GM21526 (cell line): ENCODE data around the gene PANK1.
"Not testable (repeated sequence)": the region's sequence is repeated elsewhere in the genome, so short reads cannot be mapped to it uniquely, and the experiment has no call there.

Experiments
- ATAC-seq: cut with Tn5 transposase; IDR thresholded peaks from one replicate; pipeline ENCODE4 v1.9.1; 2021; ENCODE audit warnings: moderate library complexity; ENCODE audit not compliant: unreplicated experiment, low FRiP score

PANK1 gene

DNA sequence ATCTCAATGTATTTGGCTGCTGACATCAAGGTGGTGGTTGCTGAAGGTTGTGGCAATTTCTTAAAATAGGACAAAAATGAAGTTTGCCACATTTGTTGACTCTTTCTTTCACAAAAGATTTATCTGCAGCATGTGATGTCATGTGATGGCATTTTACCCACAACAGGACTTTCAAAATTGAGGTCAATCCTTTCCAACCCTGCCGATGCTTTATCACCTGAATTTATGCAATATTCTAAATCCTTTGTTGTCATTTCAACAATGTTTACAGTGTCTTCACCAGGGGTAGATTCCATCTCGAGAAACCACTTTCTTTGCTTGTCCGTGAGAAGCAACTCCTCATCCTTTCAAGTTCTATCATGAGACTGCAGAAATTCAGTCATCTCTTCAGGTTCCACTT lies 69.0 kb downstream of the PANK1 start:
- no peak for ATAC-seq

DNA sequence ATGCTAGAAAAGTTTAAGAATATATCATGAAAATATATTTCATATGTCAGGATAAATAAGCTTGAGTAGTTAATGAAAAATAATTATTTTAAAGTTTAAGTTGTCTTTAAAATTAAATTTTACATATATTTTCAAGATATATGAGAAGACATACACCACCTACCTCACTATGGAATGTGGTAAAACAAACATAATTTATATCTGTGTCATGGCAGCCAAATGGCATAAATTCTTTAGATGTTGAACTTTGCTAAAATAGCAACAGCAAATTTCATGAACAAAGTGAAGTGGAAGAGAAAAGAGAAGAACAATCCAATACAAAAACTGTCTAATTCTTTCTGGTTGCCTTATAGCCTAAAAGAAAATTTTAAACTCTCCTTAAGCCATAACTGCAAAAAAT lies 70.0 kb downstream of the PANK1 start:
- ATAC-seq, result no peak

DNA sequence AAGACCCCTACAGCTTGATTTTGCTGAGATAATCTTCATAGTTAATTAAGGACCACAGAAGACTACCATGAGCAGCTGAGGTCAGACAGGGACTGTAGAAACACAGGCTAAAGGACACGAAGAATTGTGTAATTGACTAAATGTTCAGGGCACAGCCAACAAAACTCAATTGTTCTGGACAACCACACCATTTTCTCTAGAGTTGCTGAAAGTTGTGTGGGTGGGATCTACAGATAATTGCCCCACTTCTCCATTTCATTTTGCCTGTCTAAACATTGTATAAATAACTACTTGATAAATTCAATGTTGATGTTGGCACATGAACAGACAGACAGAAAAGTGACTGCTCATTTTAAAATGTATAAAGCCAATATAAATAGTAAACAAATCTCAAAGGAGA lies 70.7 kb downstream of the PANK1 start:
- ATAC-seq, result no peak

DNA sequence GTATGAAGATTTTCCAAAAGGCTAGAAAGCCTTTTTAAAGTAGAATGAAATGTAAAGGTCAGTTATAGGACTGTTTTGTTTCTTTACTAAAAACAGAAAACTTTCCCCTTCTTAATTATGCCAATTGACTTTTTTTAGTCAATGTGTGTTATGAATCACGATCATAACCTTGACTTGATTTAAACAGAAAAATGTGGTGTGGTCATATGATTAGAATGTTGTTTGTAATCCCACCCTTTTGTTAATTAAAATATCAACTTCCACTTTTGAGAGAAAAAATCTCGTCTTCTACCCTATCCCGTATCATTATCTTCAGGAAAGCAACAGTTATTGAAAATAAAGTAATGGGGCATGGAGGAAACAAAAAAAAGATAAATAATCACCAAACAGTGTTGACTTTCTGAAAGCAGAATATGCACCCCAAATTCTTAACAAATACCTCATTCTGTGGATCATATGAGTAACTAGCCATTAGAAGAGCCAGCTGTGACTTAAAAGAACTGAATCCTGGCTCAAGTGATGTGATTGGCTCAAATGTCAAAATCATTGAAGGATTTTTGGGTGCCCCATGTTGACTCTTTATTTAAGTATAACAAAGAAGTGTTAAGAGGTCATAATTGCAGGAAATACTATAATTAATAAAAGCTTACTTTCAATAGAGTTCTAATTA lies 77.3 kb downstream of the PANK1 start:
- ATAC-seq, result no peak

DNA sequence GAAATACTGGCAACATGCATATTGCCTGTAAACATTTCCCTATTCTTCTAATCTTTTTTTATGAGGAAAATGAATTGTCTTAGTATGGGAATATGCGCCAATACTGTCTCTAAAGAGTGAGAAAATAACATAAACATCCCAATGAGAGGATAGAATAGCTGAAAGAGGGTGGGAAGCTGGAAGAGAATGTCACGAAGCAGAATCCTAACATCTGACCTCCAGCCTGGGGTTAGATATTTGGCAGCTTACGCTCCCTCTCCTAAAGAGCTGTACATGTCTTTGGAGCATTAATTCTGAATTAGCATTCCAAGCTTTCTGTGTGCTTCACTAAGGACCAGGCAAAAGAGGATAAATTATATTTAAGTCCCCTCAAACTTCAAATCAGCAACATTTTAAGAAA lies 78.0 kb downstream of the PANK1 start:
- no peak for ATAC-seq

DNA sequence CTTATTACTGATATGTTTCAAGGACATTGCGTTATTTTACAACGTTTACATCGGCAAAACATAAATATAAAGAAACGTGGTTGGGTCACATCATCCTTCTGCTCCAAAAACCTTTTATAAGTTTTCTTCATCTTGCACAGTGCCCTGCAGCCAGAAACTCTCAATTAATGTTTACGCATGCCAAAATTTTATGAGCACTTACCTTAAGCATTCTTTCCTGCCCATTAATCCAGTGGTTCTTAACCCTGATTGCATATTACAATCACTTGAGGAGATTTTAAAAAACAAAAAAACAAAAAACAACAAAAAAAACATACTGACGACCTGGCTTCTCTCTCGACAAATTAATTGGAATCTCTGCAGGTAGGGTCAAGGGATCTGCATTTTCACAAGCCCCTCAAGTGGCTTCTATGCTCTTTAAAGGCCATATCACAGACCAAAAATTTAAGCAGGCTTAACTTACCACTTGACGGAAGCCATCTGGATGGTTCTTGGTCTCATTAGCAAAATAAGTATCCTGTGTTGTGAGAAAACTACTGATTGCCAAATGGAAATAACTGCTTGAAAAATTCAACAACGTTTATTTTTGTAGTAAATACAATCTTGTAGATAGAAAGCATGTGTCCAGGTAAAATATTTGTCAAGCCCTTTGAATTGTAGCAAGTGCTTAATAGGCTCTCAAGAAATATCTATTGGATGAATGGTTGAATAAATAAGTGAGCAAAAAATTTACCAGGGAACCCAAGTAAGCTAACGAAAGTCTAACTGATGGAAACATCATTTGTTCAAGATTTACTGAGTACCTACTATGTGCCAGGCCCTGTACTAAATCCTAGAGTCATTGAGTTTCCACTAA lies 78.7 kb downstream of the PANK1 start:
- no peak for ATAC-seq

DNA sequence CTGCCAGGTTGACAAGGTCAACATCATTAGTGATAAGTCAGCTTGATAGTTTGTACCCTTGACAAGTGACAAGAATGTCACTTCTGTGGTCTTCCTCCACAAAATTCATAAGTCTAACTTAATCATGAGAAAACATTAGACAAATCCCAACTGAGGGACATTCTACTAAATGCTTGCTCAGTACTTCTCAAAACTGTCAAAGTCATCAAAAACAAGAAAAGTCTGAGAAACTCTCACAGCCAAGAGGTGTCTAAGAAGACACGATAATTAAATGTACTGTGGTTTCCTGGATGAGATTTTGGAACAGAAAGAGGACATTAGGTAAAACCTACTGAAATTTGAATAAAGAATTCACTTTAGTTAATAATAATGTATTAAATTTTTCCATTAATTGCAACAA lies 79.9 kb downstream of the PANK1 start:
- no peak for ATAC-seq

DNA sequence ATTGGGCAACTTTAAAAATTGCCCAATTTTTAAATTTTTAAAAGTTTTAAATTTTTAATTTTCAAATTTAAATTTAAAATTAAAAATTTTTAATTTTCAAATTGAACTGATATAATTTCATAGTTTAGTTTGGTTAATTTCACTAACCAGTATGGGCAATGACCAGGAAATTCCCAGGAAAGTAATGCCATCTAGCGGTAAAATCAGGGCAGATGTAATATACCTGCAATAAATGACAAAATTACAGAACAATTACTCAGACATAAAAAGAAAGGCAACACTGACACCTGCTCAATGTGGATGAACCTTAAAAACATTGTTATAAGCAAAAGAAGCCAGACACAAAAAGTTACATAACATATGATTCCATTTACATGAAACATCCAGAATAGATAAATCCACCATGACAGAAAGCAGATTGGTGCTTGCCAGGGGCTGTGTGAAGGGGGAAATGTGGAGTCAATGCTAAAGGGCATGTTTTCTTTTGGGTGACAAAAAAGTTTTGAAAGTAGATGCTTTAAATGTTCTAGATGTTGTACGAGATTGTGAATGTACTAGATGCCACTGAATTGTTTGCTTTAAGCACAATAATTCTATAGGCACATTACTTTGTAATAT lies 81.1 kb downstream of the PANK1 start:
- no peak for ATAC-seq

DNA sequence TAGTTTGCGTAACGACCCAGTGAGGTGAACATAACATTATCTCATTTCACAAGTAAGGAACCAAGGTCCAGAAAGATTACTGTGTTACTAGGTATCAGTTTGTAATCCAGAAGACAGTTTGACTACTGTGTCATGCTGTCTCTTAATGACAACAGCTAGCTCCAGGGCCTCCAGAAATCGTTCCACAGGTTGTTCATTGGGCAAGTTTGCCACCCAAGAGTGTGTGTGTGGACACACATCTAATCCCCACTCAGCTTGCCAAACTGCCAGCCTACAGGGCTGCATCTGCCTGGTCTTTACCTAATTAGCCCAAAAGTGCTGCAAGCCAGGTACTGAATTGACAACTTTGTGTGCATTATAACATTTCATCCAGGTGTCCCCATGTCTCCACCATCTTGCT lies 81.7 kb downstream of the PANK1 start:
- ATAC-seq, result no peak

DNA sequence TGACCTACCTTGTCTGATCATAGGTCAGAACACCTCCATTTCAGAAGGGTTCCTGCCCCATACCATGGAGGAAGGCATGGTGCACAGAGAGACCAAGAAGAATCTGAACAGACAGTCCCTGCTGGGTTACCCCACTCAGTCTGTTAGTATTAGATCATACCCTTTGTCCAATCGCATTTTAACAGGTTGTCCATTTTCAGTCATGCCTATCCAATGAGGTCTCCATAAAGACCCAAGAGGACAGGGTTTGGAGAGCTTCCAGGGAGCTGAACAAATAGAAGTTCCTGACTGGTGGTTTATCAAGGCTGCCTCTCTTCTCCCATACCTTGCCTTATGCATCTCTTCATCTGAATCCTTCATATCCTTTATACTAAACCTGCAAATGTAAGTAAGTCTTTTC lies 88.4 kb downstream of the PANK1 start:
- no peak for ATAC-seq

DNA sequence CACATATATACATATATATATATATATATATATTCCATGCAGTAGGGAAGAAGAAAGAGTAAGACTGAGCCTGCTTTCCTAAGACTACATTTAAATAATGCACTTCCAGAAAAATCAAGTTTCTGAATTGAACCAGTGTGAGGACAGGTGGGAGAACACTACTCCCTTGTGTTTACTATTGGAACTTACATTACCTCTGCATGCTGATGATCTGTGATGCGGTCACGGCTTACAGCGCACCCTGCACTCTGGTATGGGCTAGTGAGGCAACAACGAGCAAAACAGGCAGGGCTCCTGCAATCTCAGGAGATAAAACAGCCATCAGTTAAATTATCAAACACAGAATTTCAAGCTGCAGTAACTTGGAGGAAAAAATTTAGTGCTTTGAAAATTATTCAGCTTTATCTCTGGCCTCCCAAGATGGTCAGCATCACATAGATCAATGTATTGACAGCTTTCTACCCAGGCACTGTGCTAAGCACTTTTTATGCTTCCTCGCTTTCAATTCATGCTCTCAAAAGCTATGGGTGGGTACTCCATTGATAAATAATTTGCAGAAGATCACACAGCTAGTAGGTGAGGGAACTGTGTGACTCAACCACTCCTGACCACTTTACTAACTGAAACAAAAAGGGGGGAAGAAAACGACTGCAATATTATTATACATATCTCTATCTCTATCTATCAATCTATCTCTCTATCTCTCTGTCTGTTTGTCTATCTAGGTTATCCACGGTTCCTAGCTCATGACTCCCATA lies 89.2 kb downstream of the PANK1 start:
- ATAC-seq, result no peak

DNA sequence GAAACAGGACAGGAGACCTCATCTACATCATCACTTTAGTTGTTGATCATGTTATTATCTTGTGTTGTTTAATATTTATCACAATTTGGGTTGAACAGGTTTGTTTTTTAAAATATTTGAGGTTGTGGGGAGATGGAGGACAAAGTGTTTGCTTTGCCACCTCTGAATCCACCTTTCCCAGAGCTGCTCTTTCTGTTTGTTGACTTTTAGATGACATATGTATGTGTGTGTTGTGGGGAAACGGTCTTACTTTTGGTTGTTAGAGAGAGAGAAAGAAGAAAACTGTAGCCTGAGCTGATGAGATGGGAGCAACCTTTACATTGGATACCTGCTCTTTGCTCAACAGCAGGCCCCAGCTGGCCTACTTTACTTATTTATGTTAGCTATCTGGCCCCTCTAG lies 90.6 kb downstream of the PANK1 start:
- no peak for ATAC-seq

DNA sequence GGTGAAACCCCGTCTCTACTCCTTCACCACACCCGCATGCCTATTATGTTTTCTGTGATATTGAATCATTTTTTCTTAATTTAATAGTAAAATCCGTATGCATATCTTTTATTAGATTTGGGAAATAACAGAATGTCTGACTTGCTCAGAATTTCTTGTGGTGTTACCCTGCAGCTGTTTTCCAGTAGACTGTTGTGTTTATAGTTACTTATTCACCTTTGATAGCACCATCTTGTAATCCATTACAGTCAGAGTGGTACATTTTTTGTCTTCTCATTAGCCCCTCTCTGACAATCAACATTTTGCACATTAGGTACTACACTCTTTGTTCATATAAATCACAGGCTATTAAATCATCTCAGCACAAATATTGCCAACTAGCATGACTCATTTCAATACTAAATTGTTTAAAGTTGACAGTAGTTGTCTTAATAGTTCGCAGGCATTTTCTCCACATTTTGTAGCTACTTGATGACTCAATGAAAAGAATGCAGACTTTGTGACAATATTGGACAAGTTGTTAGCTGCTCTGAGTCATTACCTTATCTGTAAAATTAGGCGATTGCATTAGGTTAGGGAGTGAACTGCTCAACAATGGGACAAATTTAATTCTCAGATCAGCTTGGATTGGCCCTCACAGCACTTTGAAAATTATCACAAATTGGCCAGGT lies 91.8 kb downstream of the PANK1 start:
- ATAC-seq, result no peak

DNA sequence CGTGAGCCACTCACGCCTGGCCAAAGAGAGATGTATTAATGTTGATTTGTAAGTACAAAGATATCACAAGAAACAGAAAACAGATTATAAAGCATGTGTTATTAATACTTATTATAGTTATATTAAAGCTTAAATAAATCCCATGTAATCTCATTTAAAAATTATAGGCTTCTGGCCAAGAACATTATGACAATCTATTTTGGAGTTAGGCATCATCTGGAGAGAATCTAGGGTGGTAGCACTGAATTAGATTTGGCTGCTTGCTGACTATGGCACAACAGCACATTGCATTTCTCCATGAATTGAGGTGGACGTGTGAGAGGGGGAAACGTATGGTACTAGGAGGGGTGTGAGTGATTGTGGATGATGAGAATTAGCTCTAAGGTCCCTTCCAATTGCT lies 92.8 kb downstream of the PANK1 start:
- no peak for ATAC-seq

DNA sequence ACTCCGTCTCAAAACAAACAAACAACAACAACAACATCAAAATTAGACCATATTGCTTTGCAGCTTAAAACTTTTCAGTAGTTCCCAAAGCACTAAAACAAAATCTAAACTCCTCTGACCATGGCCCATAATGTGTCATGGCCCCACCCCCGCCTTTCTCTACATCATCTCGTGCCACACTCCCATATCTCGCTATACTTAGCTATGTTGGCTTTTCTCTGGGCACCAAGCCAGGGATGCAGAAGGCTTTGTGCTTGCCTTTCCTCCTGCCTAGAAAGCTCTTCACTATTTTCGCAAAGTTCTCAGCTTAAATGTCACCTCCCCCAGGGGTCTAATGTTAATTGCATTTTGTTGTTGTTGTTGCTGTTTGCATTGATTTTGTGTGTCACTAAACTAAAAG lies 94.5 kb downstream of the PANK1 start:
- no peak for ATAC-seq

DNA sequence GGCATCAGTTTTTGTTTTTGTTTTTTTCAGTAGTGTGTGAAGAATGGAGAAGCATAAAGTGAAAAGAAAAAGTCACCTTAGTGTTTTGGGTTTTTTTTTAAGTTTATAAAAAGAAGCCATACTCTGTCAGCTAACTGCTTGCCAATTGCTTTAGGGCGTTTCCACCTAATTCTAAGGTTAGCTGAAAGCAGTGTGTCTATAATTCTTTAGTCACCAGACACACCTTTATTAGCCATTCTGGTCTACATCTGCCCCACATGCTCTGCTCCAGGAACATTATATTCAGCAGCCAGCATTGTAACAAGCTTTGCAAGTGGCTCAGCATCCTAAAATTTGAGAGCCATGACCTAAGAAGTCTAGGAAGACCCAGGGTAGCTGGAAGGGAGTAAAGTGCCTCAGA lies 95.5 kb downstream of the PANK1 start:
- ATAC-seq, result no peak

DNA sequence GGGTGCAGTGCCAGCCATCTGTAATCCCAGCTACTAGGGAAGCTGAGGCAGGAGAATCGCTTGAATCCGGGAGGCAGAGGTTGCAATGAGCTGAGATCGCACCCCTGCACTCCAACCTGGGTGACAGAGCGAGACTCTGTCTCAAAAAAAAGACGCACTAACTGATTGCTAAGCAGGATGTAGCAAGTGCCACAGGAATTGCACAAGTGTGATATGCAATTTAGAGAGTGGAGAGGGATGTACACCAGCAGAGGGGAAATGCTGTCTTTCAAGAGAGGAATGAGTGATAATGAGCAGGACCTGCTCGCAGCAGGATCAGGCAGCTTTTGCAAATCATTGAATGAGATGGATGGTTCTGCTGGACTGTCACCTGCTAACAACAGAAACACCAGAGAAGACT lies 96.4 kb downstream of the PANK1 start:
- no peak for ATAC-seq

DNA sequence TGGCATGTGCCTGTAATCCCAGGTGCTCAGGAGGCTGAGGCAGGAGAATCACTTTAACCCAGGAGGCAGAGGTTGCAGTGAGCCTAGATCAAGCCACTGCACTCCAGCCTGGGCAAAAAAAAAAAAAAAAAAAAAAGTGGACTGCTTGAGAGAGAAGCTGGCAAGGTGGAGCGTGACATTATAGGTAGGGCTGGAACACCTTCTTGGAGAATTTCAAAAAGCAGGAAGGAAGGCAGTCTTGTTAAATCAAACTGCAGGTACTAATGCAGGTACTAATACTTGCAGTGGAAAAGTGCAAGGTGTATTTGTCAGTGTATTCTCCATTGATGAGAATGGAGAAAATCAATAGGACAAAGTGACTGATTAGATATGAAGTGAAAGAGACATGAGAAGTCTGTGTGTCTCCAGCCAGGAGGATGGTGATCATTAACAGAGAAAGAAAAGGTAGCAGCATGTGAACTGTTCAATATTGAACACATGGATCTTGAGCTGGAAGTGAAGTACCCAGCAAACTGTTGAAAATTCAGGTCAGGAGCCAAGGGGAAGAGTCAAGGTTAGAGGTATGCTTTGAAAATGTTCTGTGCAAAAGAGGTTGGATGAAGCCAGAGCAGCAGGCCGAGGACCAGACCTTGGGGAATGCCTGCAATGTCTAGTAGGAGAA lies 97.1 kb downstream of the PANK1 start:
- ATAC-seq, result no peak

DNA sequence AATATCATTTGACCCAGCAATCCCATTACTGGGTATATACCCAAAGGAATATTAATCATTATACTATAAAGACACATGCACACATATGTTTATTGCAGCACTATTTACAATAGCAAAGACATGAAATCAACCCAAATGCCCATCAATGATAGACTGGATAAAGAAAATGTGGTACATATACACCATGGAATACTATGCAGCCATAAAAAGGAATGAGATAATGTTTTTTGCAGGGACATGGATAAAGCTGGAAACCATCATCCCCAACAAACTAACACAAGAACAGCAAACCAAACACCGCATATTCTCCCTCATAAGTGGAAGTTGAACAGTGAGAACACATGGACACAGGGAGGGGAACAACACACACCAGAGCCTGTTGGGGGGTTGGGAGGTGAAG lies 98.4 kb downstream of the PANK1 start:
- not testable (repeated sequence) for ATAC-seq

DNA sequence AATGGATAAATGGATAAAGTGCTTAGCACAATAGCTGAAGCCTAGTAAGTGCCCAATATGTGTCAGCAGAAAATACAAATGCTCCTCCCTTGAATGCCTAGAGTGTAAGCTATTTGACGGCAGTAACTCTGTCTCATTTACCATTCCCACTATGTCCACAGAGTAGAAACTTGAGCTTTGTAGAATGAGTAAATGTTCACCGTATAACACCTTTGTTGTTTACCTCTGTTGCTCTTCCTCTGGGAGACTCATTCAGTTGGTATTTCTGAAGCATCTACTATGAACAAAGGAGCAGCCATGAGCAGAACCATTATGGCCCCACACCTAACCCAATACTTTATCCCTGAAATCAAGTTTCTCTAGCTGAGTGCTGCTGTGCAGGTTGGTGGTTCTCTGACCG lies 101.2 kb downstream of the PANK1 start:
- ATAC-seq, result no peak
